Epidermal melanocyte (primary cell): ENCODE data around the gene BCL2.
"Not testable (repeated sequence)": the region's sequence is repeated elsewhere in the genome, so short reads cannot be mapped to it uniquely, and the experiment has no call there.

Source experiments
- DNase-seq: peaks from one replicate; pipeline ENCODE4 v3.0.0; 2011; ENCODE audit warnings: low spot score; ENCODE audit not compliant: insufficient read length

Gene BCL2

GRCh38 chr18:63319383-63320122 lies at the start of gene BCL2:
TSS of gene BCL2 (minus strand) at chr18:63319769.
- DNase-seq, result no peak

GRCh38 chr18:63368611-63369010 lies 49.0 kb upstream of the BCL2 start:
- DNase-seq, result no peak

- DNase-seq, result peak; percentile 90
Observed at GRCh38 chr18:63367053-63367953, 47.7 kb upstream of the BCL2 start, which contains the start of gene KDSR. TSS of gene KDSR (minus strand) at chr18:63367206. CDS start at chr18:63367118, 88 bp downstream.

- DNase-seq, result peak; percentile 19
Observed at GRCh38 chr18:63366213-63367052, 46.9 kb upstream of the BCL2 start.

- DNase-seq, result no peak
Observed at GRCh38 chr18:63365876-63366212, 46.3 kb upstream of the BCL2 start.

GRCh38 chr18:63363951-63364350 lies 44.4 kb upstream of the BCL2 start:
- no peak for DNase-seq

- not testable (repeated sequence) for DNase-seq
Observed at GRCh38 chr18:63363420-63363819, 43.9 kb upstream of the BCL2 start.

GRCh38 chr18:63356272-63356896 lies 36.8 kb upstream of the BCL2 start:
- no peak for DNase-seq

- no peak for DNase-seq
Observed at GRCh38 chr18:63350230-63350629, 30.7 kb upstream of the BCL2 start.

- DNase-seq, result no peak
Observed at GRCh38 chr18:63348508-63349136, 29.1 kb upstream of the BCL2 start.

GRCh38 chr18:63346480-63347183 lies 27.1 kb upstream of the BCL2 start:
- DNase-seq, result no peak

GRCh38 chr18:63346031-63346430 lies 26.5 kb upstream of the BCL2 start:
- no peak for DNase-seq

GRCh38 chr18:63344918-63345317 lies 25.3 kb upstream of the BCL2 start:
- DNase-seq, result no peak

- no peak for DNase-seq
Observed at GRCh38 chr18:63344263-63344662, 24.7 kb upstream of the BCL2 start.

- DNase-seq, result peak; percentile 36
Observed at GRCh38 chr18:63342206-63342605, 22.6 kb upstream of the BCL2 start.

- no peak for DNase-seq
Observed at GRCh38 chr18:63339920-63340484, 20.4 kb upstream of the BCL2 start.

GRCh38 chr18:63336366-63337099 lies 17.0 kb upstream of the BCL2 start:
- DNase-seq, result peak; percentile 24

GRCh38 chr18:63331105-63331504 lies 11.5 kb upstream of the BCL2 start:
- no peak for DNase-seq
